Measurements from ENCODE around the gene ST6GALNAC4.

The ST6GALNAC4 gene

DNA sequence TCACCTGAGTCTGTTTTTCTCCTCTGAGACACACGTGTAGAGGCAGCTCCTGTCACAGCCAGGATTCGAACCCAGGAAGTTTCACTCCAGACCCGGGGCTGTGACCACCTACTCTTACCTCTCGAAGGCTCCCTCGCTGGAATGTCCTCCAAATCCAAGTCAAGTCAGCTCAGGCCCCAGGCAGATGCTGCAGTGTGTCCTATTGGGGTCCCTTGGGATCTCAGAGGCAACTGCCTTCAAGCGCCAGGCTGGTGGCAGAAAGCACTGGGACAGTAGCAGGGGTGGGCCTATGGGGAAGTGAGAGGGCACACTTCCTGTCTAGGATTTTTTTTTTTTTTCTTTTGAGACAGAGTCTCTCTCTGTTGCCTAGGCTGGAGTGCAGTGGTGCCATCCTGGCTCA lies 762 bp upstream of the ST6GALNAC4 start:
- peaks cover 43% of the 10 kb centered on the region for H3K4me1 Mint-ChIP-seq (ENCODE audit: low read depth)
- peak overlapping the region; percentile 34 for H3K4me3 Mint-ChIP-seq

DNA sequence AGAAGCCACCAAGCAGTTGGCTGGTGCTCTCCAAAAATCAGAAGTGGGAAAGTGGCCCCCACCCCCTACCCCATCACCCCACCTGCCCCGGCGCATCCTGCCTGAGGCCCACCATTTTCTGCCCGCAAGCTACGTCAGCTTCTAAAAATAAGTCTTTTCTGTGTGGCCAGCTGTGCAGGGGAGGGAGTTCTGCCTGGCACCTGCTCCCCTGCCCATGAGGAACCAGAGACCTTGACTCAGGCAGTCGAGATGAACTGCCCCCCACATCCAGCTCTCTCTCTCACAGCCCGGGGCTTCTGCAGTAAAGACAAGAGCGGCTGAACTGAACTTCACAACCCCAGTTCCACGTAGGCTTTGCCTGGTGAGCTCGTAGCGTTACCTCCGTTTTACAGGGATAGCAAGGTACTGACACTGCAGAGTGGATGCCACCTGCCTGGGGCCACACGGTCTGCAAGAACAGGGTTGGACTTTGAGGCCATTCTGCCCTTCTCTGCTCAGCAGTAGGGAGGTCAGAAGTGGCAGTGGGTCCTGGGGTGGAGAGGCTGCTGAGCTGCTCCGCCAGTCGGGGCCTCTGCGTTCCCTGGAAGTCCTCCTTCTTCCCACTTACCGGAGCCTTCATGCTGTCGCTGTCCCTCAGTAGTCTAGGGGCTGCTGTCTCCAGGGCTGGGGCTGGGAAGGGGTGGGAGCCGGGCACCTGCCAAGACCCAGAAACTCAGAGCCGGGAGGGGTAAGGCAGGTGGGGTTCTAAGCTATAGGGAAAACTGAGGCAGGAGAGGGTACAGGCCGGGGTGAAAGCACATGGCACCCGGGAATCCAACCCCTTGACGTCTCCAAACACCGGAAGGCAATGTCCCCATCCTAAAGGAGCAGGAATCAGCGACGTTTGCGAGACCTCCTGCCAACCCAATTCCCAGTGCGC lies 781 bp downstream of the ST6GALNAC4 start:
- H3K27ac Mint-ChIP-seq = peak overlapping the region; percentile 89
- H3K36me3 Mint-ChIP-seq (ENCODE audit: low read depth) = peaks cover 17% of the 10 kb centered on the region
- peaks cover 48% of the 10 kb centered on the region for H3K4me1 Mint-ChIP-seq (ENCODE audit: low read depth)
- H3K4me3 Mint-ChIP-seq = peak overlapping the region; percentile 85
- no peaks in the 10 kb centered on the region for H3K27me3 Mint-ChIP-seq (ENCODE audit: low read depth)
- no peaks in the 10 kb centered on the region for H3K9me3 Mint-ChIP-seq

More for the DNA sequence above, 762 bp upstream of the ST6GALNAC4 start:
- H3K27me3 Mint-ChIP-seq (ENCODE audit: low read depth) = no peaks in the 10 kb centered on the region
- peaks cover 12% of the 10 kb centered on the region for H3K36me3 Mint-ChIP-seq (ENCODE audit: low read depth)
- no peak overlapping the region for H3K27ac Mint-ChIP-seq
- H3K9me3 Mint-ChIP-seq = no peaks in the 10 kb centered on the region

DNA sequence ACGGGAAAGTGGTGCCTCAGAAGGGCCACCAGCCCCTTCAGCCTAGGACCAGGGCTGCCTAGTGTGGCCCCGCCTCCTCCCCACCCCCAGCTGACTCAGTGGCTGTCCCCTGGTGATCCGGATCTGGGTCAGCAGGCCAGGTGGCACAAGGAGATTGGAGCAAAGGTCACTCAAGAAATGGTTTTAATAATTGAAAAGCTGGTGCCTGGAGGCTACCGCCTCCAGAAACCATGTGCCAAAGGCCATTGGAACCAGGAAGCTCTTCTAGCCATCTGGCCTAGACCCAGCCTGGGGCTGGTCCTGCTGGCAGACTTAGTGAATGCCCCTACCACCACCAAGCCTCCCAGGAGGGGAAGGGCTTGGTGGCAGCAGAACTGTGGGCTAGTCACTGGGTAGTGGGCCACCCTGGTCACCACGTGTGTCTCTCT lies 1.5 kb downstream of the ST6GALNAC4 start:
- H3K4me1 Mint-ChIP-seq (ENCODE audit: low read depth) = peaks cover 52% of the 10 kb centered on the region
- H3K27me3 Mint-ChIP-seq (ENCODE audit: low read depth) = no peaks in the 10 kb centered on the region
- H3K9me3 Mint-ChIP-seq = no peaks in the 10 kb centered on the region
- H3K27ac Mint-ChIP-seq = peak overlapping the region; percentile 89
- peaks cover 21% of the 10 kb centered on the region for H3K36me3 Mint-ChIP-seq (ENCODE audit: low read depth)
- peak overlapping the region; percentile 85 for H3K4me3 Mint-ChIP-seq

GRCh38 chr9:127913682-127914081 lies 3.2 kb downstream of the ST6GALNAC4 start:
- Mint-ChIP-seq H3K9me3 (no peaks in the 10 kb centered on the region), H3K4me1 (ENCODE audit: low read depth) (peaks cover 41% of the 10 kb centered on the region), H3K36me3 (ENCODE audit: low read depth) (peaks cover 21% of the 10 kb centered on the region), H3K27ac (peak overlapping the region; percentile 57), H3K4me3 (peak overlapping the region; percentile 15), H3K27me3 (ENCODE audit: low read depth) (no peaks in the 10 kb centered on the region)

- Mint-ChIP-seq H3K27me3 (ENCODE audit: low read depth) (no peaks in the 10 kb centered on the region), H3K4me1 (ENCODE audit: low read depth) (peaks cover 35% of the 10 kb centered on the region), H3K4me3 (no peak overlapping the region), H3K27ac (peak overlapping the region; percentile 74), H3K9me3 (no peaks in the 10 kb centered on the region), H3K36me3 (ENCODE audit: low read depth) (peaks cover 23% of the 10 kb centered on the region)
These were observed 4.0 kb downstream of the ST6GALNAC4 start for GRCh38 chr9:127912882-127913281.

GRCh38 chr9:127912296-127912695 lies 4.5 kb downstream of the ST6GALNAC4 start:
- peaks cover 32% of the 10 kb centered on the region for H3K4me1 Mint-ChIP-seq (ENCODE audit: low read depth)
- H3K27ac Mint-ChIP-seq = peak overlapping the region; percentile 34
- no peak overlapping the region for H3K4me3 Mint-ChIP-seq
- H3K27me3 Mint-ChIP-seq (ENCODE audit: low read depth) = no peaks in the 10 kb centered on the region
- H3K9me3 Mint-ChIP-seq = no peaks in the 10 kb centered on the region
- peaks cover 23% of the 10 kb centered on the region for H3K36me3 Mint-ChIP-seq (ENCODE audit: low read depth)

GRCh38 chr9:127910613-127911205 lies 6.1 kb downstream of the ST6GALNAC4 start:
- peak overlapping the region; percentile 93 for H3K27ac Mint-ChIP-seq
- H3K9me3 Mint-ChIP-seq = no peaks in the 10 kb centered on the region
- peaks cover 40% of the 10 kb centered on the region for H3K4me1 Mint-ChIP-seq (ENCODE audit: low read depth)
- H3K36me3 Mint-ChIP-seq (ENCODE audit: low read depth) = peaks cover 23% of the 10 kb centered on the region
- peak overlapping the region; percentile 66 for H3K4me3 Mint-ChIP-seq
- H3K27me3 Mint-ChIP-seq (ENCODE audit: low read depth) = no peaks in the 10 kb centered on the region

DNA sequence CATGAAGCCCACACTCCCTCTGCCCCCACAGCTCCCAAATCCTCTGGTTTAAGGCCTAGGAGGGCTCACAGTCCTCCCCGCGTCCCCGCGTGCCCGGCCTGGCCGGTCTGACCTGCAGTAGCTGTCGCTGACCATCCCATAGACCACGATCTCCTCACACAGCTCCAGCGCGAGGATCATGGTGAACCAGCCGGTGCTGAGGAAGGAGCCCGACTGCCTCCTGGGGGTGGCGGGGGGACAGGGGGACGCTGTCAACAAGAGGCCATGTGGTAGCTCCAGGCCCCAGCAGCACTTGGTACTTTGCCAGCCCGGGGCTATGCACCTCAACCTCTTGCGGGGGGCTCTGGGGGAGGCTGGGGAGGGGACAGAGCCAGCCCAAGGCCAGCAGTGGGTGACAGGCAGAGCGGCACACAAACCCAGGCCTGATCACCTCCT lies 7.0 kb downstream of the ST6GALNAC4 start:
- Mint-ChIP-seq H3K27me3 (ENCODE audit: low read depth) (no peaks in the 10 kb centered on the region), H3K36me3 (ENCODE audit: low read depth) (peaks cover 26% of the 10 kb centered on the region), H3K9me3 (no peaks in the 10 kb centered on the region), H3K4me1 (ENCODE audit: low read depth) (peaks cover 41% of the 10 kb centered on the region), H3K4me3 (no peak overlapping the region), H3K27ac (no peak overlapping the region)

DNA sequence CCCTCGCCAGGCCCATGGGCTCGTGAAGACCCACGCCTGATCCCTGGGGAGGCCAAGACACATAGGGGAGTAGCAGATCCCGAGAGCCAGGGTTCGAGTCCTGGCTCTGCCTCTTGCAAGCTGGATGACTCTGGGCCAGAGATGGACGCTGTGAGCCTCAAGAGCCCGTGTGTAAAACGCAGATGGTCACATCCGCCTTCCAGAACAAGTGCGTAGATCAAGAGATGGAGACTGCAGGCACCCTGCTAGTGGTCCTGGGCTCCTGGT lies 8.2 kb downstream of the ST6GALNAC4 start:
- H3K27ac Mint-ChIP-seq = no peak overlapping the region
- no peak overlapping the region for H3K4me3 Mint-ChIP-seq
- H3K4me1 Mint-ChIP-seq (ENCODE audit: low read depth) = peaks cover 47% of the 10 kb centered on the region
- H3K36me3 Mint-ChIP-seq (ENCODE audit: low read depth) = peaks cover 25% of the 10 kb centered on the region
- no peaks in the 10 kb centered on the region for H3K27me3 Mint-ChIP-seq (ENCODE audit: low read depth)
- H3K9me3 Mint-ChIP-seq = no peaks in the 10 kb centered on the region

DNA sequence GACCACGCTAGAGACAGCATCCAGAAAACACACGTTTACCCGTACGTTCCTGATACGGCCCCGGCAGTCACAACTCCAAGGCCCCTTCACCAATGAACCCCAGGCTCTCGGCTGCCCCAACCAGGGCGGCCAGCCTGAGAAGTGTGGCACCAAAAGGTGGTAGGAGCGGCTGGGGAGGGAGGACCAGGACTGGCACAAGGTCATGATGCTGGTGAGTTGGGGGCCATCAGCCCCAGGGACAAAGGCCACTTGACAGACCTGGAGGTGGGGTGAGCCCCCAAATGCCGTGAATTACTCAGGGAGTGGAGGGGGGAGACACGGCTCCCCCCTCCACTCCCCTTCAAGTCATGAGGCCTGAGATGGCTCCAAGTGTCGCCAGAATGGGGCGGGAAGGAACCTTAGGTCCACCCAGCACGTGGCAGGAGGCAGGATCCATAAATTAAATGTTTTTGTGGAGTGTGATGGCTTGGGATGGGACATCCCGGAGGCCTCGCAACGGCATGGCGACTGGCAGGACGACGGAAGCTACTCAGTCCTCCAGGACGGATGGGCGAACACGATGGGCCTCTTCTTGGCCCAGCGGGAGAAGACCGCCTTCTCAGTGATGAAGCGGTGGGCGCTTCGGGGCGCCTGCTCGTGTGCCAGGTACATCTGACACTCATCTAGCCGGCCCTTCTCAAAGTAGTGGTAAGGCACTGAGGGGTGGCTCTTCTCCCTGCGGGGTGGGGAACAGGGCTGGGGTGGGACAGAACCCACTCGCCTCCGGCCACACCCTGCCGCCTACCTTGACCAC lies 8.8 kb downstream of the ST6GALNAC4 start:
- H3K27me3 Mint-ChIP-seq (ENCODE audit: low read depth) = no peaks in the 10 kb centered on the region
- no peaks in the 10 kb centered on the region for H3K9me3 Mint-ChIP-seq
- H3K4me1 Mint-ChIP-seq (ENCODE audit: low read depth) = peaks cover 52% of the 10 kb centered on the region
- no peak overlapping the region for H3K4me3 Mint-ChIP-seq
- H3K27ac Mint-ChIP-seq = peak overlapping the region; percentile 57
- H3K36me3 Mint-ChIP-seq (ENCODE audit: low read depth) = peaks cover 26% of the 10 kb centered on the region

- Mint-ChIP-seq H3K36me3 (ENCODE audit: low read depth) (peaks cover 18% of the 10 kb centered on the region), H3K4me1 (ENCODE audit: low read depth) (peaks cover 42% of the 10 kb centered on the region), H3K27ac (peak overlapping the region; percentile 100), H3K4me3 (peak overlapping the region; percentile 99), H3K9me3 (no peaks in the 10 kb centered on the region), H3K27me3 (ENCODE audit: low read depth) (no peaks in the 10 kb centered on the region)
These were observed 11.1 kb downstream of the ST6GALNAC4 start for GRCh38 chr9:127905788-127906191.

DNA sequence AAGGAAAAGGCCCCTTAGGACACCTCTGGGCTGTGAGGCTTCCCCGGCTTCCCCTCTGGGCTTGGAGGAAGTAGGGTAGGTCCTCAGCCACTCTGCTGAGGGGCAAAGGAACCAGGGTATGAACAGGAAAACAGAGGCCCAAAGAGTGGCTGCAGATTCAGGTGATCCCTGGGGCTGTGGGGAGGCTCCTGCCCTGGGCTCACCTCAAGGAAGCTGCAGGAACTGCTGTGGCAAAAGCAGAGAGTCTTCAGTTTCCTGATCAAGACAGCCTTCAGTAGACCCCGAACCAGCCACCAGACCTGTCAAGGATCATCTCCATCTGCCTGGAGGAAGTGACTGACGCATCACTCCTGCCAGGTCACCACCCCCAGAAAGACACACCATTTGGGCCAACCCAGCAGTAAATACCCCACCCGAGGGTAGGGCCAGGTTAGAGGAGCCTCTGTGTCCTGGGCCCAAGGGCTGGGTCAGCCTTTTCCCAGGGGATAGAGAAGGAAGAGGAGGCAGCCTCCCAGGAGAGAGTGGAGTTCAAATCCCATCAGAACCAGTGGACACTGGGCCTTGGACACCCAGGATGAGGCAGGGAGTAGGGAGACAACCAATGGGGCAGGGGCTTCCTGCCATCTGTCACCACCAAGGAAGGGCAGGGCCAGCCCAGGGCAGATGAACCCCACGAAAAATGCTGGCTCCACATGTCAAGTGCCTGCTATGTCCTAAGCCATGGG lies 11.7 kb downstream of the ST6GALNAC4 start:
- Mint-ChIP-seq H3K27me3 (ENCODE audit: low read depth) (no peaks in the 10 kb centered on the region), H3K4me3 (peak overlapping the region; percentile 99), H3K9me3 (no peaks in the 10 kb centered on the region), H3K36me3 (ENCODE audit: low read depth) (peaks cover 15% of the 10 kb centered on the region), H3K4me1 (ENCODE audit: low read depth) (peaks cover 36% of the 10 kb centered on the region), H3K27ac (peak overlapping the region; percentile 100)

DNA sequence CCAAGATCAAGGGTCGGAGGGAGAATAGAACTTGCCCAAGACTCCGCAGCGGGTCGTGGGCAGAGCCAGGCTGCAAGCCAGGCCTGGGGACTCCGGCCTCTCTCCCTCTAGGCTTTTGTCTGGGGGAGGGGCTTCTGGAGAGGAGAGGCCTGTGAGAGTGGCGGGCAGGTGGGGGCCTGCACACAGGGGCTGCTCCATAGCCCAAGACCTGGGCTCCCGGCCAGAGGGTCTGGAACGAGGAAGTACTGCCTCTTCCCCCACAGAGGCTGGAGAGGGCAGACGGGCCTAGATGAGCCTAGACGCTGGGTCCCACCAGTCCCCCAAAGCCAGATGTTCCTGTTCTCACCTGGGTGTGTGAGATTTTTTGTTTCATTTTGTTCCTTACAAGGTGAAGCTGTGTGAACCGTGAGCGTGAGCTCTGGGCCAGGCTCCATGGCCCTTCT lies 12.3 kb downstream of the ST6GALNAC4 start:
- no peaks in the 10 kb centered on the region for H3K9me3 Mint-ChIP-seq
- peak overlapping the region; percentile 99 for H3K4me3 Mint-ChIP-seq
- H3K27me3 Mint-ChIP-seq (ENCODE audit: low read depth) = no peaks in the 10 kb centered on the region
- peaks cover 41% of the 10 kb centered on the region for H3K4me1 Mint-ChIP-seq (ENCODE audit: low read depth)
- H3K27ac Mint-ChIP-seq = peak overlapping the region; percentile 100
- H3K36me3 Mint-ChIP-seq (ENCODE audit: low read depth) = peaks cover 15% of the 10 kb centered on the region
